ENCODE results near the gene HBG1. TPM values are rescaled to one million over a fixed set of nuclear protein-coding genes. Genes with fewer than 3 reads are reported as not detected.

HBG1 gene
- total and polyA plus RNA-seq, 2 donors (not counting 3 experiments of a cell fraction or from before 2014, with no cell fraction given), result 0.72 TPM; not detected in 1

- no peak for DNase-seq (ENCODE audit: low read depth, low spot score)
- H3K9ac ChIP-seq (replicated peaks; ENCODE audit: extremely low read depth, insufficient read depth, low read length), result no peak overlapping the region
- H3K4me2 ChIP-seq (ENCODE audit: insufficient read depth, low read length), result no peak overlapping the region
- no TSS peak for BruUV-seq (replicated peaks)
- no peak overlapping the region for H3K27ac ChIP-seq (ENCODE audit: insufficient read depth, low read depth, low read length)
- no peak for FAIRE-seq
- no peaks in the 10 kb centered on the region for H3K36me3 ChIP-seq (ENCODE audit: control insufficient read depth in 2 of 2, extremely low read depth in 1 of 2, insufficient read depth in 2 of 2, low read length in 2 of 2)
- no peak for TF ChIP-seq POLR2A (IDR thresholded peaks at IDR 0.05; ENCODE audit: low read depth, low read length)
- TF ChIP-seq MAX (IDR thresholded peaks at IDR 0.05; ENCODE audit: insufficient read depth, insufficient read length), result no peak
- no peak for TF ChIP-seq GATA2 (IDR thresholded peaks at IDR 0.05; ENCODE audit: insufficient read depth, insufficient read length, low read depth, low read length)
- no peak for TF ChIP-seq EZH2 (IDR thresholded peaks at IDR 0.05; ENCODE audit: borderline replicate concordance, low read depth, low read length, severe bottlenecking)
- no peak for TF ChIP-seq CTCF (IDR thresholded peaks at IDR 0.05; ENCODE audit: extremely low read depth in 1 of 2, insufficient read depth in 1 of 2, low read depth in 1 of 2, low read length in 2 of 2)
- no peak for TF ChIP-seq FOS (IDR thresholded peaks at IDR 0.05; ENCODE audit: borderline replicate concordance, insufficient read depth, low read length)
- TF ChIP-seq JUN (IDR thresholded peaks at IDR 0.05; ENCODE audit: borderline replicate concordance, insufficient read depth, insufficient read length, low read depth), result no peak
- TF ChIP-seq MYC (IDR thresholded peaks at IDR 0.05; ENCODE audit: low read depth, low read length), result no peak
- no peak for TF ChIP-seq POLR2AphosphoS5 (IDR thresholded peaks at IDR 0.05; ENCODE audit: insufficient read depth, low read depth, low read length)
- H4K20me1 ChIP-seq (replicated peaks; ENCODE audit: control insufficient read depth, extremely low read depth, insufficient read depth, low read length), result no peaks in the 10 kb centered on the region
- ChIA-PET CTCF (no interaction called here), POLR2A (no interaction called here)
- no peak overlapping the region for H2AFZ ChIP-seq (ENCODE audit: low read depth, low read length)
- H3K9me3 ChIP-seq (replicated peaks; ENCODE audit: control insufficient read depth, insufficient read depth, low read length), result no peaks in the 10 kb centered on the region
- H3K4me1 ChIP-seq (ENCODE audit: control insufficient read depth, extremely low read depth, insufficient read depth, low read length), result no peaks in the 10 kb centered on the region
- intact Hi-C loops (cut with micrococcal nuclease) (no loop called here), dilution Hi-C loops (cut with MboI; ENCODE audit: extremely low pct_ligation_motif_present, low sequenced_read_pairs) (no loop called here)
- no peaks in the 10 kb centered on the region for H3K27me3 ChIP-seq (ENCODE audit: control insufficient read depth in 2 of 2, insufficient read depth in 2 of 2, low read length in 2 of 2)
- H3K9me1 ChIP-seq (replicated peaks; ENCODE audit: control insufficient read depth, extremely low read depth, insufficient read depth, low read length), result no peaks in the 10 kb centered on the region
- no peak overlapping the region for H3K4me3 ChIP-seq (replicated peaks in 1 of 3; ENCODE audit: insufficient read depth in 1 of 3, low read depth in 1 of 3, low read length in 3 of 3)
- no peaks in the 10 kb centered on the region for H3K79me2 ChIP-seq (ENCODE audit: control insufficient read depth, insufficient read depth, low read length)
Observed at GRCh38 chr11:5240458-5240857, 9.2 kb downstream of the HBG1 start.

Data from endothelial cell of umbilical vein (primary cell).